Measurements from ENCODE around the gene YBX2.

YBX2 gene

GRCh38 chr17:7289256-7290032 lies 5.0 kb downstream of the YBX2 start:
- TF ChIP-seq SNAI2 (CRISPR knock-in tag; IDR thresholded peaks at IDR 0.05) (no peak), BACH2 (CRISPR knock-in tag; IDR thresholded peaks at IDR 0.05; ENCODE audit: borderline replicate concordance) (no peak), GLIS3 (CRISPR knock-in tag; IDR thresholded peaks at IDR 0.05) (no peak), ISL1 (CRISPR knock-in tag; IDR thresholded peaks at IDR 0.05) (no peak), RARB (CRISPR knock-in tag; IDR thresholded peaks at IDR 0.05) (no peak), POU6F1 (CRISPR knock-in tag; IDR thresholded peaks at IDR 0.05; ENCODE audit: borderline replicate concordance, low read depth) (no peak), ESRRG (CRISPR knock-in tag; IDR thresholded peaks at IDR 0.05) (no peak), ZFP3 (CRISPR knock-in tag; IDR thresholded peaks at IDR 0.05) (no peak), TCF4 (CRISPR knock-in tag; IDR thresholded peaks at IDR 0.05; ENCODE audit: borderline replicate concordance) (no peak), TOX (CRISPR knock-in tag; IDR thresholded peaks at IDR 0.05; ENCODE audit: borderline replicate concordance) (no peak)

GRCh38 chr17:7285679-7286078 lies 8.8 kb downstream of the YBX2 start:
- ATAC-seq = no peak
- TF ChIP-seq PPARA (CRISPR knock-in tag; IDR thresholded peaks at IDR 0.05; ENCODE audit: borderline replicate concordance) (no peak), ZNF70 (CRISPR knock-in tag; IDR thresholded peaks at IDR 0.05) (no peak), CSDC2 (CRISPR knock-in tag; IDR thresholded peaks at IDR 0.05) (no peak), CREB5 (CRISPR knock-in tag; IDR thresholded peaks at IDR 0.05; ENCODE audit: low read depth) (no peak), OSR1 (CRISPR knock-in tag; IDR thresholded peaks at IDR 0.05) (no peak), ZFP30 (CRISPR knock-in tag; IDR thresholded peaks at IDR 0.05) (no peak), GLIS3 (CRISPR knock-in tag; IDR thresholded peaks at IDR 0.05) (no peak), BACH2 (CRISPR knock-in tag; IDR thresholded peaks at IDR 0.05; ENCODE audit: borderline replicate concordance) (no peak), ZFP3 (CRISPR knock-in tag; IDR thresholded peaks at IDR 0.05) (no peak), POU6F1 (CRISPR knock-in tag; IDR thresholded peaks at IDR 0.05; ENCODE audit: borderline replicate concordance, low read depth) (no peak), SNAI2 (CRISPR knock-in tag; IDR thresholded peaks at IDR 0.05) (no peak)
- TF ChIP-seq, protein P1, sequence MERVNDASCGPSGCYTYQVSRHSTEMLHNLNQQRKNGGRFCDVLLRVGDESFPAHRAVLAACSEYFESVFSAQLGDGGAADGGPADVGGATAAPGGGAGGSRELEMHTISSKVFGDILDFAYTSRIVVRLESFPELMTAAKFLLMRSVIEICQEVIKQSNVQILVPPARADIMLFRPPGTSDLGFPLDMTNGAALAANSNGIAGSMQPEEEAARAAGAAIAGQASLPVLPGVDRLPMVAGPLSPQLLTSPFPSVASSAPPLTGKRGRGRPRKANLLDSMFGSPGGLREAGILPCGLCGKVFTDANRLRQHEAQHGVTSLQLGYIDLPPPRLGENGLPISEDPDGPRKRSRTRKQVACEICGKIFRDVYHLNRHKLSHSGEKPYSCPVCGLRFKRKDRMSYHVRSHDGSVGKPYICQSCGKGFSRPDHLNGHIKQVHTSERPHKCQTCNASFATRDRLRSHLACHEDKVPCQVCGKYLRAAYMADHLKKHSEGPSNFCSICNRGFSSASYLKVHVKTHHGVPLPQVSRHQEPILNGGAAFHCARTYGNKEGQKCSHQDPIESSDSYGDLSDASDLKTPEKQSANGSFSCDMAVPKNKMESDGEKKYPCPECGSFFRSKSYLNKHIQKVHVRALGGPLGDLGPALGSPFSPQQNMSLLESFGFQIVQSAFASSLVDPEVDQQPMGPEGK (CRISPR knock-in tag; IDR thresholded peaks at IDR 0.05; ENCODE audit: borderline replicate concordance) = no peak

More at GRCh38 chr17:7289256-7290032, 5.0 kb downstream of the YBX2 start:
- ATAC-seq = no peak

- no peak for ATAC-seq
- TF ChIP-seq ZNF565 (CRISPR knock-in tag; conservative IDR thresholded peaks at IDR 0.05; ENCODE audit: low read depth) (no peak), OSR1 (CRISPR knock-in tag; IDR thresholded peaks at IDR 0.05) (no peak), TCF4 (CRISPR knock-in tag; IDR thresholded peaks at IDR 0.05; ENCODE audit: borderline replicate concordance) (no peak), ZNF70 (CRISPR knock-in tag; IDR thresholded peaks at IDR 0.05) (no peak), RARB (CRISPR knock-in tag; IDR thresholded peaks at IDR 0.05) (no peak), CSDC2 (CRISPR knock-in tag; IDR thresholded peaks at IDR 0.05) (no peak), BACH2 (CRISPR knock-in tag; IDR thresholded peaks at IDR 0.05; ENCODE audit: borderline replicate concordance) (no peak), ISL1 (CRISPR knock-in tag; IDR thresholded peaks at IDR 0.05) (no peak), PPARA (CRISPR knock-in tag; IDR thresholded peaks at IDR 0.05; ENCODE audit: borderline replicate concordance) (no peak), GLIS3 (CRISPR knock-in tag; IDR thresholded peaks at IDR 0.05) (no peak), SNAI2 (CRISPR knock-in tag; IDR thresholded peaks at IDR 0.05) (no peak), ARNTL (CRISPR knock-in tag; IDR thresholded peaks at IDR 0.05; ENCODE audit: borderline replicate concordance, low read depth) (no peak), ZC3H10 (CRISPR knock-in tag; IDR thresholded peaks at IDR 0.05) (no peak), POU6F1 (CRISPR knock-in tag; IDR thresholded peaks at IDR 0.05; ENCODE audit: borderline replicate concordance, low read depth) (no peak), TOX (CRISPR knock-in tag; IDR thresholded peaks at IDR 0.05; ENCODE audit: borderline replicate concordance) (no peak), ZNF8 (CRISPR knock-in tag; IDR thresholded peaks at IDR 0.05) (no peak)
- TF ChIP-seq, protein P1 (CRISPR knock-in tag; IDR thresholded peaks at IDR 0.05; ENCODE audit: borderline replicate concordance) = no peak
- TF ChIP-seq, protein P2, sequence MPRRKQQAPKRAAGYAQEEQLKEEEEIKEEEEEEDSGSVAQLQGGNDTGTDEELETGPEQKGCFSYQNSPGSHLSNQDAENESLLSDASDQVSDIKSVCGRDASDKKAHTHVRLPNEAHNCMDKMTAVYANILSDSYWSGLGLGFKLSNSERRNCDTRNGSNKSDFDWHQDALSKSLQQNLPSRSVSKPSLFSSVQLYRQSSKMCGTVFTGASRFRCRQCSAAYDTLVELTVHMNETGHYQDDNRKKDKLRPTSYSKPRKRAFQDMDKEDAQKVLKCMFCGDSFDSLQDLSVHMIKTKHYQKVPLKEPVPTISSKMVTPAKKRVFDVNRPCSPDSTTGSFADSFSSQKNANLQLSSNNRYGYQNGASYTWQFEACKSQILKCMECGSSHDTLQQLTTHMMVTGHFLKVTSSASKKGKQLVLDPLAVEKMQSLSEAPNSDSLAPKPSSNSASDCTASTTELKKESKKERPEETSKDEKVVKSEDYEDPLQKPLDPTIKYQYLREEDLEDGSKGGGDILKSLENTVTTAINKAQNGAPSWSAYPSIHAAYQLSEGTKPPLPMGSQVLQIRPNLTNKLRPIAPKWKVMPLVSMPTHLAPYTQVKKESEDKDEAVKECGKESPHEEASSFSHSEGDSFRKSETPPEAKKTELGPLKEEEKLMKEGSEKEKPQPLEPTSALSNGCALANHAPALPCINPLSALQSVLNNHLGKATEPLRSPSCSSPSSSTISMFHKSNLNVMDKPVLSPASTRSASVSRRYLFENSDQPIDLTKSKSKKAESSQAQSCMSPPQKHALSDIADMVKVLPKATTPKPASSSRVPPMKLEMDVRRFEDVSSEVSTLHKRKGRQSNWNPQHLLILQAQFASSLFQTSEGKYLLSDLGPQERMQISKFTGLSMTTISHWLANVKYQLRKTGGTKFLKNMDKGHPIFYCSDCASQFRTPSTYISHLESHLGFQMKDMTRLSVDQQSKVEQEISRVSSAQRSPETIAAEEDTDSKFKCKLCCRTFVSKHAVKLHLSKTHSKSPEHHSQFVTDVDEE (CRISPR knock-in tag; IDR thresholded peaks at IDR 0.05) = no peak
Observed at GRCh38 chr17:7284911-7285310, 9.5 kb downstream of the YBX2 start.

All from SK-N-SH treated with all-trans-retinoic acid at 6 μM for 48 hours (cell line).